Body of pancreas (tissue), 4 donors: Measurements from ENCODE around the gene KRTAP2-3.

Source experiments
- CTCF ChIP-seq, 7 experiments: fragments of 450-650 bp in 4 of 7; fragments of 200-600 bp in 3 of 7; sonication (generic) in 3 of 7; IDR thresholded peaks; one replicate each; pipeline ENCODE4 v1.5.1; 2016 to 2019; ENCODE audit warnings: antibody characterized with exemption in 7 of 7
- POLR2A ChIP-seq, 3 donors: fragments of 450-650 bp; IDR thresholded peaks; one replicate each; pipeline ENCODE4 v1.6.1; 2016; ENCODE audit warnings: antibody characterized with exemption in 3 of 3, mild to moderate bottlenecking in 2 of 3

GRCh38 chr17:41020336-41020735, 39.6 kb downstream of the KRTAP2-3 start:
- no peak for TF ChIP-seq CTCF (IDR thresholded peaks at IDR 0.05)
- TF ChIP-seq POLR2A (IDR thresholded peaks at IDR 0.05): no peak
